CD4-positive, alpha-beta T cell treated with Interleukin-1 beta for 1 hour (primary cell): ENCODE measurements around the gene LINGO3.

Experiments used
- DNase-seq, 2 donors: peaks; one replicate each; pipeline ENCODE4 v3.0.0-alpha.2; 2020 to 2022

The LINGO3 gene

DNA sequence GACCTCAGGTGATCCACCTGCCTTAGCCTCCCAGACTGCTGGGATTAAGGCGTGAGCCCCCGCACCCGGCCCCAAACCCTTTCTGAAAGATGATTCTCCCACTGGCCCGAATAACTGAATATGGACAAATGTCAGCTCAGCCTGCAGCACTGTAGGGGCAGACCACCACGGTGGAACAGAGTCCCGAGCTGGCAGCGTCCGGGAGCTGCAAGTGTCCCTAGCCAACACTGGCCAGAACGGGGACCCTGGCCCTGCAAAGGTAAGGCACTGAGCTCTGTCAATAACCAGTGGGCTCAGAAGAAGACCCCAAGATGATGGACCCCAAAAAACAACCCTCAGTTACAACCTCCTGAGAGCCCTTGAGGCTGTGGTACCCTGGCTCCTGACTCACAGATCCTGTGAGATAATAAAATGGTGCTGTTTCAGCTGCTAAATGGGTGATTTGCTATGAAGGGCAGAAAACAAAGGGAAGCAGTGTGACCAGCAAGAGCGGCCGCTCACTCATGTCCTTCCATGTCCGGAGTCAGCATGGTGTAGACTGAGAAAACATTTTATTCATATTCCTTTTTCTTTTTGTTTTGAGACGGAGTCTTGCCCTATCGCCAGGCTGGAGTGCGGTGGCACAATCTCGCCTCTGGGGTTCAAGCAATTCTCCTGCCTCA lies 18.9 kb upstream of the LINGO3 start:
- no peak for DNase-seq

DNA sequence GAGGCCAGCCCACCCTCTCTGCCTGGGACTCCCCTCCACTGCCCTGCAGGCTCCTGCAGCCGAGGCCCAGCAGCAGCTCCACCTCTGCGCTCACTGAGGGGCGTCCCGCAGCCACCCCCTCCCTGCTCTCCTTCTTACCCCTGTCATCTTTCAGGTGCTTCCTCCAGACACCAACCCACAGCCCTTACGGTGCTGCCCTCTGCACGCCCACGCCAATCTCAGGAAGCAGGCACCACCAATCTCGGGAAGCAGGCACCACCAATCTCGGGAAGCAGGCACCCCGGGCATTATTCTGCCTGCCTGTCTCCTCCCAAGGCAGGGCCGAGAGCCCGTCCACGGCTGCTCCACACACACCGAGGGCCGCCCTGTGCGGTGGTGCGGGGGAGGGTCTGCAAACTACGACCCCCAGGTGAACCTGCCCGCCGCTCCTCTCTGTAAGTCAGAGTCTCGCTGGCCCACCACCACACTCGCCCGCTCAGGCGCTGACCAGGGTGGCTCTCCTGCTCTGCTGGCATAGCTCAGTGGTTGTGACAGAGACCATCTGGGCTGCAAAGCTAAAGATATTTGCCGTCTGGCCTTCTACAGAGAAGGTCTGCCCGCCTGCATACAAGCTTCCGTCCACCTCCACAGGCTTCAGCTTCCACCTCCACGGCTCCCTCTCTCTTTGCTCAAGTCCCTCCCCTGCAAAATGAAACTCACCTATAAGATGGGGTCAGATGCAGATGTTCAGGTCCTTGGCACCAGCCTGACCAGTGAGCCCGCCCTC lies 17.5 kb upstream of the LINGO3 start:
- peak in 1 of 2 donors; percentile 33 for DNase-seq

DNA sequence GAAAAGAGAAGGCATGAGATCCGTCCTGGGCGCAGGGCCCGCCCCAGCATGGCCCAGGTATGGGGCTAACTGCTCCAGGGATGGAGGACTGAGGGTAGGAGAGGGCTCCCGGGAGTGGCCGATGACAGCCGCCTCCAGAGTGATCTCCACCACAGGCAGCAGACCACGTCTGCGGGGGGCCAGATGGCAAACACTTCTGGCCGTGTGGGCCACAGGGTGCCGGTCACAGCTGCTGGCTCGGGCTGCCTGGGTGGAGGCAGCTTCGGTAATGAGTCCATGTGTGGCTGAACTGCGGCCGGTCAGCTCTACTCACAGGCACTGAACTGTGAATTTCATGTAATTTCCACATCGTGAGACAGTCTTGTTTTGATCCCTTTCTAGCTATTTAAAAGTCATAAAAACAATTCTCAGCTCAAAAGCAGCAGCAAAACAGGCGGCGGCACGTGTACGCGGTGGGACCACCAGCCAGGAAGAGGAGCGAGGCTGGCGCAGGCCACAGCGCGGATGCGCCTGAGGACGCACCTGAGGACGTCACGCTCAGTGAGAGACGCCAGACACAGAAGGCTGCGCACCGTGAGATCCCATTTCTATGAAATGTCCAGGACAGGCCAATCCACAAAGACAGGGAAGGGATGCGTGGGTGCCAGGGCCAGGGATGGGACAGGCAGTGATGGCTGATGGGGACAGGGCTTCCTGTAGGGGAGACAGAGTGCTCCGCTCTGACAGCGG lies 16.4 kb upstream of the LINGO3 start:
- DNase-seq = peak in 1 of 2 donors; percentile 13

DNA sequence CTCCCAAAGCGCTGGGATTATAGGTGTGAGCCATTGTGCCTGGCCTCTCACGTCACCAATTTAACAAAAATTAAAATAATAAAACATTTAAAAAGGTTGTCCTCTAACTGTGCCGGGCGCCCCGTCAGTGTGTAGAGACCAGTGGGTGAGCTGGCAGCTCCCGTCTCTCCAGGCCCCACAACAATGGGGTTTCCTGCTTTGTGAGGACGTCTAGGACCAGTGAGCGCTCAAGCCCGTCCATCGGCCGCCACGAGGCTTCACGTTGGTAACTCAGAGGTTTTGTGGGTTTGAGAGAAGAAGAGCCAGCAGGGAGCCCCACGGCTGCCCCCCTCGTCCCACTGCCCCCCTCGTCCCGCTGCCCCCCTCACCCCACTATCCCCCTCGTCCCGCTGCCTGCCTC lies 15.8 kb upstream of the LINGO3 start:
- no peak for DNase-seq

DNA sequence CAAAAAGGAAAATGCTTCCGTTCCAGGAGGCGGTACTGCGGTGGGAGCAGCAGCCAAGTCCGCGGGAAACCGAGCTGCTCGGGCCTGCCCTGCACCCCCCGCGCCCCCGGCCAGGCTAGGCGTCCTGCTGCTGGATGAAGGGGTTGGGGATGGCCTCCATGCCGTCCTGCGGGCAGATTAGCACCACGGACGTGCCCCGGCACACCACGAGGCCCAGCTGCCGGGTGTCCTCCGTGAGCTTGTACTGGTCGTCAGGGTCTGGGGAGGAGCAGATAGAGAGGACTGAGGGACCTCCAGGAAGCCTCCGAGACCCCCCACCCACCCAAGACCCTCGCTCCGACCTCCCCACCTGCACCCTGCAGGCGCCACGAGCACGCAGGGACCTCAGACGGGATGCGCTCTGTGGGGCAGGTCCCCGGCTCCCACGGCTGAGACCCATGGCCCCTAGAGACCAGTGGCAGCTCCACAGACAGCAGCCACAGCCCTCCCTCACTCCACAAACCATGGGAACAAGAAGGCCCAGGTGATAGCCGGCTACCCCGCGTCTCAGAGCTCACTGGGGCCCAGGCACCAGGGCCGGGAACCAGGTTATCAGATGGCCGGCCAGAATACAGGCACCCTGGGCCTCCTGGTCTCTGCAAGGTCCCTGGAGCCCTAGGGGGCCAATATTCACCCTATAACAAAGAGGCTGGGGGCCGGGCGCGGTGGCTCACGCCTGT lies 13.8 kb upstream of the LINGO3 start:
- DNase-seq = no peak

DNA sequence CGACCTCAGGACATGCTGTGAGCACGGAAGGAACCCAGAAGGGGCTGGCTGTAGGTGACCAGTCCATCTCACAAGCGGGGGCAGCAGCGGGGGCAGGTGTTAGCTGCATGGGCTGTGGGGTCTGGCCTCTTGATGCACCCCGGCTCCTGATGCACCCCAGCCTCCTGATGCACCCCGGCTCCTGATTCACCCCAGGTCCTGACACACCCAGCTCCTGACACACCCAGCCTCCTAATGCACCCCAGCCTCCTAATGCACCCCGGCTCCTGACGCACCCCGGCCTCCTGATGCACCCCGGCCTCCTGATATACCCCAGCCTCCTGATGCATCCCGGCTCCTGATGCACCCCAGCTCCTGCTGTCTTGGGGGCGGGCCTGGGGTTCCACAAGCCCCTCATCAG lies 13.0 kb upstream of the LINGO3 start:
- DNase-seq = no peak

DNA sequence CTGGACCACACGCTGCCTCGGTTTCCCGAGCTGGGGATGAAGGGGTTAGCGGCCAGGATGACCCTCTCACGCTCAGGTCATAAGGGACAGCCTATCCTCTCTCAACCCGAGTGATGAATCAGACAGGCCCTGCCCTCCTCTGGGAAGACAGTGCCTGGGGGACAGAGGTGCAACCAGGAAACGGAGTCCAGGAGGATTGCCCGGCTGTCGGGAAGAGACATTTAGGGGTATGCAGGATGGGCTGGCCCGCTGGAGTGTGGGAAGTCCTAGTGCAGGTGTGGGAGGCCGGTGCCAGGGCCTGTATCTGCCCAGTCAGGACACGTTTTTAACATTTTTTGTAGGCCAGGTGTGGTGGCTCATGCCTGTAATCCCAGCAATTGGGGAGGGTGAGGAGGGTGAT lies 12.1 kb upstream of the LINGO3 start:
- no peak for DNase-seq

DNA sequence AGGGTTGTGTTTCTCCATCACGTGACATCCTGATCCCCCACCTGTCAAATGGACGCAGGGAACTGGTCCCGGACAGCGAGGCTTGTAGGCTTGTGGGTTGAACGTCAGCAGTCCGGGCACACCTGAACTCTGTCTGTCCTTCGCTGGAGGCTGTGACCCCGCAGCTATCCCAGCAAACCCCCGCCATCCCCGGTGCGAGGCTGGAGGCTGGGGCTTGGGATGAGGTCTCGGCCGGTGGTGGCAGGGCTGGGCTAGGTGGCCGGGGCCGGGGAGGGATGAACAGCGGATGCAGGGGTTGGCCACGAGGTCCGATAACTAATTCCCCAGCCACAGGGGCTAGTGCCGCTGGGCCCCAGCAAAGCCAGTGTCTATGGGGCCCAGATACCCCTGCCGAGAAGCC lies 11.6 kb upstream of the LINGO3 start:
- no peak for DNase-seq

DNA sequence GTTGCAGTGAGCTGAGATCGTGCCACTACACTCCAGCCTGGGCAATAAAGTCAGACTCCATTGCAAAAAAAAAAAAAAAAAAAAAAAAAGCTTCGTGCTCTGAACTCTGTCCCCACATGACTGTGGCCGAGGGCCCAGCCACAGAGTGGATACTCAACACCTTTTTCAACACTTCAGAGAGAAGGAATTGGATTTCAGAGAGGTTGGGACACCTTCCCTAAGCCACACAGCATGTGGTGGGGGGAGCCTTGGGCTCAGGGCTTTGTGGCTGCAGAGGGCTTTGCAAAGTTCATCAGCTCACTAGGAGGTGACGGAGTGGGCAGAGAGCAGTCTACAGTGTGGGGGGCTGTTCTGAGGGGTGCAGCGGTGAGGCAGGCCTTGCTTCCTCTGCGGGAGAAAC lies 11.0 kb upstream of the LINGO3 start:
- DNase-seq = no peak

DNA sequence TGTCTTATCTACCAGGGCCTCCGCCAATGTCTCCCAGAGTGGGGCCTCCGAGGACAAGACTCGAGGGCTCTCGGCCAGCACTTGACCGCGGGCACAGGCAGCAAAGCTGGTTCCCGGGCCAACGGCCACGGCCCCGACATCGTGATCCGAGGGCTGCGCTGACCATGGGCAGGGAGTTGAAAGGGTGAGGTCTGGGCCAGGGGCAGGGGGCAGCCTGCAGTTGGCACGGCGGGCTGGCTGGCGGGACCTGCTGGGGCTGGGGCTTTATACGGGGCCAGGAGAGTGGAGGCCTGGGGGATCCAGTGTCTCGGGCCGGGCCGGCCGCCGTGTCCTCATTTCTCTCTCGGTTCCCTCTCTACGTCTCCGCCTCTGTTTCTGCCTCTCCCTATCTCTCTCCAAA lies 9.8 kb upstream of the LINGO3 start:
- no peak for DNase-seq

DNA sequence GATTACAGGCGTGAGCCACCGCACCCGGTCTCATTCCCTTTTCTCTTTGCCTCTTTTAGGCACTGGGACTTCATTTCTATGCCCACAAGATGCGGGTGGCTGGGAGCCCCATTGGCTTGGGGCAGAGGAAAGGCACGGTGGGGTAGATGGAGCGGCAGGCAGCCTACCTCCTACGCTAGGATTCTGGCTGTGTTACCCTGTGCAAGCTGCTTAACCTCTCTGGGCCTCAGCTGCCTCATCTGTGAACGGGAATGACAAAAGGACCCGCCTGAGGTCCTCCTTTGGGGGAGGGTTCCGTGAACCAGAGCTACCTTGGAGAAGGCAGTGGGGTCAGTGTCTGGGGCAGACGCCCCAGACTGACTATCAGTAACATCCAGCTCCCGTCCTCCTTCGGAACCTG lies 9.3 kb upstream of the LINGO3 start:
- no peak for DNase-seq

DNA sequence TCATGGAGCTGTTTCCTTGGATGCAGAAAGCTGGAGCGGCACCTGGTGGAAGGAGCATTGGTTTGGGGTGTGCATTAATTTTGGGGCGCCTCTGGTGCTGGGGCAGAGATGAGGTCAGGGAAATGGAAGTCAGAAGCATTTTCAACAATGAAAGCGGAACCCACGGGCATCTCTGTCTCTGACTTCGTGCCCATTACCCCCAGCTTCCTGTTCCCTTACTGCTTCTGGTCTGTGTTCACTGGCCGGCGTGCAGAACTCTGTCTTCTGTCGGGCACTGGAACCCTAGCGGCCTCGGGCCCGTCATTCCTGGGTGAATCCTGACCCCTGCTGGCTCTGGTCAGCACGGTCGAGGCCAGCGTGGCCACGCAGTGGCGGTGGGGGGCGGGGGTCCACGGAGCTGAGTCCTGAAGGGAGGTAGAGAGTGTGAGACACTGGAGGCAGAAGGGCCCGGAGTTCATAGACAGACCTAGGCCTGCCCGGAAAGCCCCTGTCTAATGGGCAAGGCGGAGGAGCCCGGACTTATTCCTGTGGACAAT lies 7.9 kb upstream of the LINGO3 start:
- DNase-seq = peak; percentile 31 to 77

DNA sequence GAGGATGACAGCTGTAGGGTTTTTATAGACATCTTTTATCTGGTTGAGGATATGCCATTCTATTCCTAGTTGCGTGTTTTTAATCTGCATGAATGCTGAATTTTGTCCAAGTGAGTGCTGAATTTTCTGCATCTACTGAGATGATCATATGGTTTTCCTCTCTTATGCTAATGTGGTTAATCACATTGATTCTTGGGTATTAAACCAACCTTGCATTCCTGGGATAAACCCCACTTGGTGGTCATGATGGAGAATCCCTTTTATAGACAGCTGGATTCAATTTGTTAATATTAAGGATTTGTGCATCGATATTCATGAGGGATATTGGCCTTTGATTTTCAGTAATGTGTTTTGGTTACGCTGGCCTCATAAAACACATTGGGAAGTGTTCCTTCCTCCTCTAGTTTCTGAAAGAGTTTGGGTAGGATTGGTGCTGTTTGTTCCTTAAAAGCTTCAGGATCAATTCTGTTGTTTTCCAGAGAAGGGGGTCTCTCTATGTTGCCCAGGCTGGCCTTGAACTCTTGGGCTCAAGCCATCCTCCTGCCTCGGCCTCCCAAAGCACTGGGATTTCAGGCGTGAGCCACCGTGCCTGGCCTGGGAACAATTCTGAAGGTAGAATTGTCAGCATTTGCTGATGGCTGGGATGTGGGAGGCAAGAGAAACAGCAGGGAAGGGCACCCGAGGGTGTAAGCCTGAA lies 7.3 kb upstream of the LINGO3 start:
- no peak for DNase-seq

DNA sequence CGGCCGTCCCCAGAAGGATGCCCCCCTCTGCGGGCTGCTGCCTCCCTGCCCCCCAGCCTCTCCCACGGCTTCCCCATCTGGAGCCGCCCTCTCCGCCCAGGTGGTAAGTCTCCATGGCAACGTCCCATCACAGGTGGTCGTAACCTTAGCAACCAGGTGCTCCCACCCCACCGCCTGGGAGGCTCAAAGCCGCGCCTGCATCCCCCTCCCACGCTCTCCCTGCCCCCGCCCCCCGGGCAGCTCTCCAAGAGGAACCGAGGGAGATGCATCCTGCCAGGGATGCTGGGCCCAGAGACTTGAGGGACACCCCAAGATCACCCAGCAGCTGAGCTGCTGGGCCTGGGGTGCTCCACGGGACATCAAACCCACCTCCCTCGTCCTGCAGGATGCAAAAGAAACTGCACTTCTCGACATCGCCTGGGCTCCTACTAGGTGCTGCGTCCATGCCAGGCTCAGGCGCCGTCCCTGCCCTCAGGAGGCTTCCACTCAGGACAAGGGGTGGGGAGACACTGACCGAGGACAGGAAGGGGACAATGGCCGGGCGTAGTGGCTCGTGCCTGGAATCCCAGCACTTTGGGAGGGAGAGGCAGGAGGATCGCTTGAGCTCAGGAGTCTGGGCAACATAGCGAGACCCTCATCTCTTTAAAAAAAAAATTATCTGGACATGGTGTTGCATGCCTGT lies 5.0 kb upstream of the LINGO3 start:
- no peak for DNase-seq

DNA sequence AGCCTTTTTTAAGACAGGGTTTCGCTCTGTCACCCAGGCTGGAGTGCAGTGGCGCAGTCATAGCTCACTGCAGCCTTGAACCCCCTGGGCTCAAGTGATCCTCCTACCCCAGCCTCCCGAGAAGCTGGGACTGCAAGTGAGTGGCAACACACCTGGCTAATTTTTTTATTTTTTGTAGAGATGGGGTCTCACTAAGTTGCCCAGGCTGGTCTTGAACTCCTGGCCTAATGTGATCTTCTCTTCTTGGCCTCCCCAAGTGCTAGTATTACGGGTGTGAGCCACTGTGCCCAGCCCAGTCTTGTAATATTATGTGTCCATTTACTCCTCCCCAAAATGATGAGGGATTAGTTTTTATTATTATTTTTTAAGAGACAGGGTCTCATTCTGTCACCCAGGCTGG lies 3.1 kb upstream of the LINGO3 start:
- no peak for DNase-seq

DNA sequence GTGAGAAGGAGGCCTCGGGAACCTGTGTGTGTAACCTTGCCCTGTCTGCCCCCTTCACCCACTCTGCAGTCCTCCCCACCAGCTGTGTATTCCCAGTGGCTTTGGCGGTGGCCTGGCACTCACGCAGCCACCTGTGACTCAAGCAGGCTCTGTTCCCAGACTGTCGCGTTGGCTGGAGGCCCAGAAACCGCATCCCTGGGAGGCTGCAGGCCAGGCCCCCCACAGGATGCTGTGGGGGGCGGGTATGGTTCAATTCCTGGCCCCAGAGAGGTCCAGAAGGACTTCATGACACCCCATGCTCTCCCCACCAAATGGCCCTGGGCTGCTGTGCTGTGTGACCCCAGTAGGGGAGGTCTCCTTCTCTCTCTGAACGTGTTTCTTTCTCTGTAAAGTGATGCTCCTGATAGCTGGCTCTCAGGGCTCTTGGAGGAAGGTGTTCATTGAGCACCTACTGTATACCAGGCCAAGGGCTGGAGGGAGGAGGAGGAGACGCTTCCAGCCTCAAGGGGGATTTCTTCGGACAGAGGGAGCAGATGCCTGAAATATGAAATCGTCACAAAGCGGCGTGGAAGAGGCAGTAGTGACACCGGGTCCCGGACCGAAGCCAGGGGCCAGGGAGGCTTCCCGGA lies 1.9 kb upstream of the LINGO3 start:
- DNase-seq = no peak

DNA sequence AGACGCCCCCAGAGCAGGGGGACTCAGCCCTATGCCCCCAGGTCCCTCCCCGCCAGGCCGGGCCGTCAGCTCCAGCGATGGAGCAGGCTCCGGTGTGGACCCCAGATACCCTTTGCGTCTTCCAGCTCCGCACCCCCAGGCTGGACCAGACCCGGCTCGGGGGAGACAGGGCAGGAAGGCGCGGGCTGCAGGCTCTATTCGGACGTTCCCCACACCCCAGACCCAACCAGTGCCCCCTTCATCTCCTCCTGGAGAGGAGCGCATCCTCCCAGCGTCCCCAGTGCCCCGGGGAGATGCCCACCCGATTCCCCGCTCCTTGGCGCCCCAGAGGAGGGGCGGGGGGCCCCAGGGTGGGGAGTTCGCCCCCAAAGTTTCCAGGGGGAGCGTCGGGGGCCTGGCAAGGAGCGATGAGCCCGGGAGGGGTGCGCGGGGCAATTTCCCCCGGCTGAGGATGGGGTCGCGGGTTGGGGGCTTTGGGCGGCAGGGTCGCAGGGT lies 389 bp downstream of the LINGO3 start:
- DNase-seq = no peak

DNA sequence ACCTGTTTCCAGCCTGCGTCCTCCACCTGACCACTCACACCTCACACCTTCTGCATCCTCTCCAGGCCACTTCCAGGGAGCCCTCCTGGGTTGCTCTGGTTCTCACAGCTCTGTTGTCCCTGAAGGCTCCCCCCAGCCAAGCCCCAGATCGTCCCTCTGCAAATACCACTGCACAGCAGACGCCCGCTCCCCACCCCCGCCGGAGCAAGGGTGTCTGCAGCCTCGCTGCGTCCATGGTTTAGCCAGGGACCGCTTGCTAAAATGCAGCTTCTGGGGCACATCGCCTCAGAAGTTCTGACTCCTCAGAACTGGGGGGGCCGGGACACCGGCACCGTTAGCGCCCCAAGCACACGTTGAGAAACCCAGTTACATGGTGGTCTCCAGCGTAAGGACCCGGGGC lies 983 bp downstream of the LINGO3 start:
- DNase-seq = no peak

DNA sequence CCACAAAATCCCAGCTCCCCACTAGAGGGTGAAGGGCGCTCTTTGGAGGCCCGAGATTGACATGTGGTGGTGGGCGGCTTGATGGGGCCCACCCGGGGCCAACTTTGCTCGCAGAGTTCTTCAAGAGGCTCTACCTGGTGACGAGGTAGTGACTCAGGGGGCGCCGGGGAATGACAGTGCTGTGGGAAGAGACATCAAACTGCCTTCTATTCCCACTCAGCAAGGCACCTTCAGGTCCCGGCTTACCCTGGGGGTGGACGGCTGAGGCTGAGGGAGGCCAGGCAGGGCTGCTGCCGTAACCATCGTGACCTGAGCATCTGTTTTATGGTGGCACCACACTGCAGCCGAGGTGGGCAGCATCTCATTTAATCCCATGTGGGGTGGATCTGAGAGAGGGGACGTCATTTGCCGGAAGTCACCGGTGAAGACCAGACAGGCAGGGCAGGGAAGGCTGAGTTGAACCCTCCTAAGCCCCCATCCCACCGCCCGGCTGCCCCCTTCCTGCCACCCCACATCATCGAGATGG lies 1.6 kb downstream of the LINGO3 start:
- no peak for DNase-seq

DNA sequence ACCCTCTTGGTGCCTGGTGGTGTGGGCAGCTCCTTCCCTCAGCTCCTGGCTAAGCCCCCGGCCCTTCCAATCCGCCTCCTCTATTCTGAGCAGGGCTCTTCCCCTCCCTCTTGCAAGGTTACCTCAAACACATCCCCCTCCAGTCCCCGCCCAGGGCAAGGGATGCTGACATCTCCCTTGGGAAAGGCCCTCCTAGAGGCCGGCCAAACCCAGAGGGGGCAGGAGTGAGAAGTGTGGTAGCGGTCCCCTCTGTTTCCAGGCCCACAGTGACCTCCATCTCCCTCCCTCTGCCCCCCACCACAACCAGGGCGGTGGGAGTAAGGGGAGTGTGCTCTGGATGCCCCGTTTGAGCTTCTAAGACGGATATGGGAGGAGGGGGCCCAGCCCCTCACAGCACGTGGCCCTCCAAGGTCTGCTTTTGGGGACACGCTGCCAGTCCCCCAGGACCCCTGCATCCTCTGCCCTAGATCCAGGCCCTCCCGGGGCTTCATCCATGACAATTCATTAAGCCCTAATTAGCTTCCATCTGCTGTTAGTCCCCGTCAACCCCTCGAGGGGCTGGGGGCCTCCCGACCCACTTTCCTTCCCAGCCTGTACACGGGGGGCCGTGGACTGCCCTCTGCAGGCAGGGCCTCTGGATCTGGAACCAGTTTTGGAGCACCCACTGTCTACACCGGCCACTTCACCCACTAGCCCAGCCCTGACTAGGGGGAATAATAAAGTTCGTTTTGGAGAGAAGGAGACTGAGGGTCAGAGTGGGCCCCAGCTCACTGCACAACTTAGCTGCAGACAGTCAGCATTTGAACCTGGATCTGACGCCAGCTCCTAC lies 2.3 kb downstream of the LINGO3 start:
- DNase-seq = no peak
